HCT116 (cell line): ENCODE results near the gene TFAP2B. TPM values are rescaled to one million over a fixed set of nuclear protein-coding genes. Genes with fewer than 3 reads are reported as not detected.

ENCODE experiments used
- ATAC-seq: fragments of 200-7000 bp; cut with Tn5 transposase; 2 replicates; pipeline ENCODE4 v1.9.1; 2020; ENCODE audit warnings: mild to moderate bottlenecking, moderate library complexity
- BruUV-seq: library from RNA; stranded (reverse); fragments of 400-500 nt; replicated peaks from 2 replicates; lab custom pipeline; 2021; lab: Mats Ljungman, UMichigan
- CTCF ChIA-PET: fragments of 300-600 bp; sonication (Branson Sonifier 250); formaldehyde crosslinking; loops from one replicate; lab custom pipeline; 2021; ENCODE audit warnings: antibody characterized with exemption; lab: Charles Lee
- POLR2A ChIA-PET: fragments of 300-600, 350-600 bp; sonication (Branson Sonifier 250); formaldehyde crosslinking; loops from one replicate; lab custom pipeline; 2021; ENCODE audit warnings: antibody characterized with exemption; lab: Charles Lee
- RAD21 ChIA-PET, 2 experiments: fragments of 300-600 bp; sonication (Branson Sonifier 250); formaldehyde crosslinking; loops; one replicate each; lab custom pipeline; 2023; ENCODE audit warnings: low total read pairs in 2 of 2; ENCODE audit not compliant: uncharacterized antibody in 2 of 2, unreplicated experiment in 2 of 2, low non-redundant PET in 1 of 2; lab: Charles Lee
- DNase-seq: peaks from one replicate; pipeline ENCODE4 v3.0.0-alpha.2; 2010; ENCODE audit warnings: low read depth, low spot score
- H2AFZ ChIP-seq: fragments of 200-600 bp; shearing (Covaris generic), sonication (generic); 2 replicates; pipeline ENCODE4 v1.6.1; 2017; ENCODE audit warnings: low read depth, mixed run types, mixed read lengths, antibody characterized with exemption, low read length; ENCODE audit not compliant: poor library complexity, severe bottlenecking
- H3K27ac ChIP-seq: 2 replicates; pipeline ENCODE4 v1.5.1; 2012; ENCODE audit warnings: low read depth, low read length
- H3K27me3 ChIP-seq: fragments of 200-600 bp; sonication (generic); 2 replicates; pipeline ENCODE4 v1.6.1; 2016; ENCODE audit warnings: mixed run types, low read length, mixed read lengths; ENCODE audit not compliant: insufficient read depth
- H3K36me3 ChIP-seq, 2 experiments: fragments of 200-500 bp in 1 of 2; fragments of 200-600 bp in 1 of 2; sonication (Bioruptor generic) in 1 of 2; sonication (generic) in 1 of 2; 2 replicates each; pipeline versions ENCODE4 v1.5.1 to v1.6.1; 2014 to 2016; ENCODE audit warnings: low read length in 2 of 2, inconsistent platforms in 1 of 2, mixed read lengths in 1 of 2, mixed run types in 1 of 2; ENCODE audit not compliant: insufficient read depth in 2 of 2, control insufficient read depth in 1 of 2
- H3K4me1 ChIP-seq, 2 experiments: fragments of 200-600 bp in 1 of 2; sonication (generic) in 1 of 2; 2 replicates each; pipeline versions ENCODE4 v1.5.1 to v1.6.1; 2012 to 2017; ENCODE audit warnings: low read length in 2 of 2, inconsistent platforms in 1 of 2, mild to moderate bottlenecking in 1 of 2, mixed read lengths in 1 of 2, mixed run types in 1 of 2, moderate library complexity in 1 of 2; ENCODE audit not compliant: insufficient read depth in 2 of 2, control insufficient read depth in 1 of 2
- H3K4me2 ChIP-seq: fragments of 200-600 bp; sonication (generic); 2 replicates; pipeline ENCODE4 v1.6.1; 2017; ENCODE audit warnings: mixed run types, low read length, mixed read lengths
- H3K4me3 ChIP-seq, 2 experiments: fragments of 200-600 bp in 1 of 2; sonication (generic) in 1 of 2; replicated peaks in 1 of 2; 2 replicates each; pipeline ENCODE4 v1.5.1; 2011 to 2016; ENCODE audit warnings: low read length in 2 of 2, control low read depth in 1 of 2, low read depth in 1 of 2, mild to moderate bottlenecking in 1 of 2, mixed read lengths in 1 of 2, mixed run types in 1 of 2
- H3K79me2 ChIP-seq: fragments of 200-600 bp; sonication (generic); 2 replicates; pipeline ENCODE4 v1.6.1; 2017; ENCODE audit warnings: mild to moderate bottlenecking, mixed run types, low read length, moderate library complexity, mixed read lengths; ENCODE audit not compliant: insufficient read depth
- H3K9ac ChIP-seq: fragments of 200-600 bp; sonication (generic); 2 replicates; pipeline ENCODE4 v1.6.1; 2016; ENCODE audit warnings: low read length, mixed read lengths
- H3K9me2 ChIP-seq: fragments of 200-600 bp; sonication (generic), shearing (Covaris generic); 2 replicates; pipeline ENCODE4 v1.6.1; 2017; ENCODE audit warnings: mixed run types, mild to moderate bottlenecking, moderate library complexity; ENCODE audit not compliant: insufficient read depth
- H3K9me3 ChIP-seq, 2 experiments: fragments of 200-500 bp in 1 of 2; fragments of 200-600 bp in 1 of 2; sonication (Bioruptor generic) in 1 of 2; sonication (generic) in 1 of 2; 2 replicates each; pipeline ENCODE4 v1.6.1; 2014 to 2017; ENCODE audit warnings: low read length in 2 of 2, mixed read lengths in 2 of 2, inconsistent platforms in 1 of 2, low read depth in 1 of 2, mild to moderate bottlenecking in 1 of 2, mixed run types in 1 of 2, moderate library complexity in 1 of 2; ENCODE audit not compliant: control insufficient read depth in 1 of 2, insufficient read depth in 1 of 2
- H4K20me1 ChIP-seq: fragments of 200-600 bp; sonication (generic), shearing (Covaris generic); 2 replicates; pipeline ENCODE4 v1.6.1; 2017; ENCODE audit warnings: mixed run types, mild to moderate bottlenecking, moderate library complexity; ENCODE audit not compliant: insufficient read depth
- ATF3 ChIP-seq: IDR thresholded peaks from 2 replicates; pipeline ENCODE4 v1.6.1; 2012
- CBX3 ChIP-seq: IDR thresholded peaks from 2 replicates; pipeline ENCODE4 v1.6.1; 2012; ENCODE audit warnings: low read depth
- EGR1 ChIP-seq: IDR thresholded peaks from 2 replicates; pipeline ENCODE4 v1.6.1; 2012; ENCODE audit warnings: low read depth
- EZH2 ChIP-seq: fragments of 200-600 bp; sonication (generic); IDR thresholded peaks from 2 replicates; pipeline ENCODE4 v1.6.1; 2017; ENCODE audit warnings: antibody characterized with exemption, mixed run types
- EZH2phosphoT487 ChIP-seq: fragments of 200-600 bp; IDR thresholded peaks from 2 replicates; pipeline ENCODE4 v1.6.1; 2018; ENCODE audit warnings: antibody characterized with exemption, borderline replicate concordance
- FOSL1 ChIP-seq: IDR thresholded peaks from 2 replicates; pipeline ENCODE4 v1.6.1; 2012; ENCODE audit warnings: low read depth
- JUND ChIP-seq: IDR thresholded peaks from 2 replicates; pipeline ENCODE4 v1.6.1; 2012
- MAX ChIP-seq: IDR thresholded peaks from 2 replicates; pipeline ENCODE4 v1.6.1; 2012
- POLR2A ChIP-seq: IDR thresholded peaks from 2 replicates; pipeline ENCODE4 v1.7.0; 2011; ENCODE audit warnings: borderline replicate concordance; ENCODE audit not compliant: insufficient read depth, insufficient read length; ENCODE audit errors: extremely low read depth
- POLR2AphosphoS5 ChIP-seq: IDR thresholded peaks from 2 replicates; pipeline ENCODE4 v1.6.1; 2011; ENCODE audit warnings: mild to moderate bottlenecking, low read depth, low read length, moderate library complexity
- RAD21 ChIP-seq: IDR thresholded peaks from 2 replicates; pipeline ENCODE4 v1.6.1; 2012; ENCODE audit warnings: low read depth, mild to moderate bottlenecking
- REST ChIP-seq: IDR thresholded peaks from 2 replicates; pipeline ENCODE4 v1.6.1; 2012; ENCODE audit warnings: low read depth
- SIN3A ChIP-seq: IDR thresholded peaks from 2 replicates; pipeline ENCODE4 v1.6.1; 2012; ENCODE audit warnings: low read depth
- SP1 ChIP-seq: IDR thresholded peaks from 2 replicates; pipeline ENCODE4 v1.6.1; 2012; ENCODE audit warnings: low read depth
- YY1 ChIP-seq: IDR thresholded peaks from 2 replicates; pipeline ENCODE4 v1.6.1; 2011; ENCODE audit warnings: low read length, low read depth, moderate library complexity, mild to moderate bottlenecking; ENCODE audit not compliant: insufficient replicate concordance; ENCODE audit errors: extremely low read depth
- ZBTB33 ChIP-seq: IDR thresholded peaks from 2 replicates; pipeline ENCODE4 v1.6.1; 2011; ENCODE audit warnings: mild to moderate bottlenecking, low read length, moderate library complexity; ENCODE audit not compliant: insufficient replicate concordance; ENCODE audit errors: extremely low read depth
- ZFX ChIP-seq: fragments of 450-650 bp; IDR thresholded peaks from 2 replicates; pipeline ENCODE4 v1.6.1; 2017
- ZNF274 ChIP-seq: fragments of 200-500 bp; sonication (Bioruptor generic); IDR thresholded peaks from 2 replicates; pipeline ENCODE4 v1.6.1; 2014; ENCODE audit warnings: mild to moderate bottlenecking, low read depth, low read length, inconsistent platforms
- intact Hi-C: fragments of 100-400 bp; cut with micrococcal nuclease; formaldehyde crosslinking; loops from 2 replicates; pipeline ENCODE4 v1.10.0; 2022
- total RNA-seq: library from RNA; stranded (reverse); gene quantifications from one replicate; pipeline ENCODE4 v1.2.1, GENCODE V29; 2021; ENCODE audit not compliant: unreplicated experiment

Gene TFAP2B
- total RNA-seq, 1 experiment from 2014 or later: not detected

- Histone ChIP-seq H3K27ac (no peak overlapping the region), H3K4me3 (no peak overlapping the region), H2AFZ (no peak overlapping the region), H3K27me3 (no peaks in the 10 kb centered on the region), H3K4me1 (no peaks in the 10 kb centered on the region), H3K4me2 (no peak overlapping the region), H3K9me2 (no peaks in the 10 kb centered on the region), H4K20me1 (no peaks in the 10 kb centered on the region), H3K79me2 (no peaks in the 10 kb centered on the region), H3K36me3 (no peaks in the 10 kb centered on the region), H3K9me3 (peaks cover 0 to 17% of the 10 kb centered on the region in 2 experiments; a peak in 2 of 4 replicates), H3K9ac (no peak overlapping the region)
- POLR2A ChIA-PET: no interaction called here
- DNase-seq (no peak), ATAC-seq (no peak)
- intact Hi-C loops: no loop called here
- BruUV-seq: no TSS peak
- CTCF ChIA-PET: no interaction called here
- RAD21 ChIA-PET: no interaction called here
- TF ChIP-seq ZBTB33 (no peak), EZH2 (no peak), EGR1 (no peak), ZNF274 (no peak), RAD21 (no peak), POLR2A (no peak), POLR2AphosphoS5 (no peak), REST (no peak), JUND (no peak), MAX (no peak), SIN3A (no peak), ATF3 (no peak), FOSL1 (no peak), EZH2phosphoT487 (no peak), CBX3 (no peak), SP1 (no peak), YY1 (no peak), ZFX (no peak)
These were observed 32.8 kb upstream of the TFAP2B start for GRCh38 chr6:50785921-50786320.
